Activated CD8-positive, alpha-beta memory T cell treated with anti-CD3 and anti-CD28 coated beads, Interleukin-2, amount 50 U/mL, for 48 hours (primary cell): ENCODE measurements around the gene CCDC57.
"Not testable (repeated sequence)": the region's sequence is repeated elsewhere in the genome, so short reads cannot be mapped to it uniquely, and the experiment has no call there.

Experiments used
- DNase-seq: peaks from one replicate; pipeline ENCODE4 v3.0.0-alpha.2; 2020

The CCDC57 gene

DNA sequence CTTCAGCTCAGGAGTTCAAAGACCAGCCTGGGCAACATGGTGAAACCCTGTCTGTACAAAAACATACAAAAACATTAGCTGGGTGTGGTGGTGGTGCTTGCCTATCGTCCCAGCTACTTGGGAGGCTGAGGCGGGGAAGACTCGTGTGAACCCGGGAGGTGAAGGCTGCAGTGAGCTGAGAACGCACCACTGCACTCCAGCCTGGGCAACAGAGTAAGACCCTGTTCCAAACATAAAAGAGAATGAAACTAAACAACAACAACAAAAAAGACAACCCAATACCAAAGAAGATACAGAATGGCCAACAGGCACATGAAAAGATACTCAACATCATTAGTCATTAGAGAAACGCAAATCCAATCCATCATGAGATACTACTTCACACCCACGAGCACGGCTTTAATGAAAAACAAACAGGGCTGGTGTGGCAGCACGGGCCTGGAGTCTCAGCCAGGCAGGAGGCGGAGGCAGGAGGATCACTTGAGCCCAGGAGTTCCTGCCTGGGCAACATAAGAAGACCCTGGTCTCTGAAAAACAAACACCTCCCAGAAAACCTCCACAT is 8.8 kb upstream of the CCDC57 start:
- no peak for DNase-seq

DNA sequence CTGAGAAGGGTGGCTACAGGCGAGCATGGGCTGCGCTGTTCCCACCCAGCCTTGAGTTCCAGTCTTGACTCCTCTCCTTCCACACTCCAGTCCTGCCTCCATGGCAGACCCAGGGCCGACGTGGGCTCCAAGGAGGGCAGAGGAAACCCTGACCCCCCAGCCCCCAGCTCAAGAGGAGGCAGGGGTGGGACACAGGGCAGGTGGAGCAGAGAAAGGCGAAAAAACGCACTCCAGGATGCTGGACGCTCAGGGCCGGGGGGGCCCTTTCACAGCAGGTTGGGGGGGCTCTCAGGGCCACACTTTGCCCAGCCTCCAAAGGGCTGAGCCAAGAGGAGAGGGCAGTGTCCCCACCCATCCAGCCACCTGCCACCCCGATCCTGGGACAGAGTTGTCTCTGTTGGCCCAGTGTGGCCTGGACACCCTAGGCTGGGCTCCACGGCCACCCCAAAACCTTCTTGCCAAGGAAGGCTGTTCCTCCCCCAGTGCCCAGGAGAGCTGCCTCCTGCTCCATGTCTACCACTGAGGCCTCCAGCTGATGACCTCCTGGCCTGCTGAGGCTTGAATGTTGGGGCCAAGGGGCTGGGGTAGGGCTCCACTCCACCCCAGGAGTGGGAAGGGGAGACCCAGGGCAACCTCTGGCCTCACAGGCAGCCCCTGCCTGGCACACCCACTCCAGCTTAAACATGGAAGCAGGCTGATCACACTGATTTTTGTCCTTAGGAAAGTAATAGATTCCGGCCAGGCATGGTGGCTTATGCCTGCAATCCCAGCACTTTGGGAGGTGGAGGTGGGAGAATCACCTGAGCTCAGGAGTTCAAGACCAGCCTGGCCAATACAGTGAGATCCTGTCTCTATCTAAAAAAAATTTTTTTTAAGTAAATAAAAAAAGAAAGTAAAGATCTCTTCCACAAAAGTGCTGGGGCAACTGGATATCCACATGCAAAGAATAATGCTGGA is 7.4 kb upstream of the CCDC57 start:
- no peak for DNase-seq

DNA sequence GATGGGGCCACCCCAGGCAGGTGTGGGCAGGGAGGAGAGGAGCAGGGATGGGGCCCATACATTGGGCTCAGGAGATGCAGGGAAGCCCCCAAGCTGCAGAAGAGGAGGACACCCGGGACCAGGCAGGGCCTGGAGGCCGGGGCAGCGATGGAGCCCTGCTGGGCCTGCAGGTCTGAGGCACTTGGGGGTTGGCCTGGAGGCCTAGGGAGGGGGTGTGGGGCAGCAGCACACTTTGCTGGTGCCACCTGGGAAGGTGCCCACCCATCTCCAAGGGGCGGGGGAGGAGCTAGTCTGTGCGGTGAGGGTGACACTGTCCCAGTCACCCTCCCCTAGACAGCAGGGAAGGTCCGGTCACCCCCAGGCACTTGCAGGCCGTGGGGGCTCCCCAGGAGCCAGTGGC is 6.4 kb upstream of the CCDC57 start:
- no peak for DNase-seq

DNA sequence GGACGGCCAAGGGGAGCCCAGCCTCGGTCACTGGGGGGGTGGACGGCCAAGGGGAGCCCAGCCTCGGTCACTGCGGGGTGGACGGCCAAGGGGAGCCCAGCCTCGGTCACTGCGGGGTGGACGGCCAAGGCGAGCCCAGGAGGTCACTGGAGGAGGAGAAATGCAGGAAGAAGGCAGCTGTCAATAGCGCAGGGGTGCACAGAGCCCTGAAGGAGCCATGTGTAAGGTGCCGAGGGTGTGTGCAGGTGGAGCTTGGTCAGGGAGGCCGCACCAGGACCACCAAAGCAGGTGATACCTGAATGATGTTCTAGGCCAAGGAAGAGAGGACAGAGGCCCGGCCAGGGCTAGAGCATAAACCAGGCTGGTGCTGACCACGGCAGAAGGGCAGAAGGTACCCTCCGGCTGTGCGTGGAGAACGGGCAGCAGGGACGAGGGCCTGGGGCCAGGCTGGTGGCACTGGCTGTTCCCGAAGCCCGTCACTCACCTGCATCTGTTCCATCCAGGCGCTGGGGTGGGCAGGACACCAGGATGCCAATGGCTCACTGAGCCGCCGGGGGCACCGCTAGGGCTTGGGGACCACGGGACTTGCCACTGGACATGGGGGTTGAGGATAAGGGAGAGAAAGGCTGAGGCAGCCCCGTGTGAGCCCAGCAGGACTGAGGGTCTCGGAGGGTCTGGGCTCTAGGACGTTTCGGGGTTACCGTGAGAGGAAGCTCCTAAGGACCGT is 5.9 kb upstream of the CCDC57 start:
- DNase-seq = no peak

DNA sequence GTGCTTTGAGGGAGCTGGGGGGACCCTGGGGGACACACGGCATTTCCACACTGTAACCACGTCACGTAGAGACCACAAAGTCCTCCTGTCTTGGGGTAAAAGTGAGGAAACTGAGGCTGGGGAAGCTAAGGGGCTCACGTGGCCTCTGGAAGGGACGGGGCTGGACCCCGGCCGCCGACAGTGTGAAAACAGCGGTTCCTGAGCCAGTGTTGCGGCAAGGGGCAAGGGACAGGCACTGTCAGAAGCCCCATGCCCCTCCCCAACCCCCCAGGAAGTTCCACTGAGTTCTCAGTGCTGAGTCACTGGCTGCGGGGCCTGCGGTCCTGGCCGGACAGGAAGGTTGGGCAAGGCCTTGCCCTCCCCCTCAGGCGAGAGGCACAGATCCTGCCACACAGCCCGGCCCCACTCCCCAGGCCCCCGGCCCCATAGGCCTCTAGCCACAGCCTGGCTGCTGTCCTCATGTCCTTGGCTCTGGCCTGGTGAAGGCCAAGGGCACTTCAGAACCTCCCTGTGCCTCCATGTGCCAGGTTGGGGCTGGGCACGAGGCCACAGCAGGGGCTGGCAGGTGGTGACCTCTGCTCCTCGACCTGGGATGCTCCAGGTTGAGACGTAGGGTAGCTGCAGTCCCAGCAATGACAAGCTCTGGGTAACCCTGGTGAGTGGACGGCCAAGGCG is 5.0 kb upstream of the CCDC57 start:
- no peak for DNase-seq

DNA sequence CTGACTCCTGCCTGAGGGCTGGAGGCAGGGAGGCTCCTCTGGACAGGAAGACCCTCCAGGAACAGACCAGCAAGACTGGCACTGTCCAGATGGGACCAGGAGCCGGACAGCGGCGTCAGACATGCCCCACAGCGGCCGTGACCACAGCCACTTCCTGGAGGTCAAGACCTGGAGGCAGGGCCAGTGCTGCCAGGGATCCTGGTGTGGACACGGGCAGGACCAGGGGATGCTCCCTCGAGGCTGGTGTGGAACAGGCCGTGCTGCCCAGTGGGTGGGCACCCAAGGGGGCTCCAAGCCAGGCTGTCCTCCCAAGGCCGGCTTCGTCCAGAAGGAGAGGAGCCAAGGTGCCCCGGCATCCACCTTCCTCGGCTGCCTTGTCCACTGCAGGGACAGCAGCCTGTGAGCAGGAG is 4.5 kb upstream of the CCDC57 start:
- DNase-seq = no peak

DNA sequence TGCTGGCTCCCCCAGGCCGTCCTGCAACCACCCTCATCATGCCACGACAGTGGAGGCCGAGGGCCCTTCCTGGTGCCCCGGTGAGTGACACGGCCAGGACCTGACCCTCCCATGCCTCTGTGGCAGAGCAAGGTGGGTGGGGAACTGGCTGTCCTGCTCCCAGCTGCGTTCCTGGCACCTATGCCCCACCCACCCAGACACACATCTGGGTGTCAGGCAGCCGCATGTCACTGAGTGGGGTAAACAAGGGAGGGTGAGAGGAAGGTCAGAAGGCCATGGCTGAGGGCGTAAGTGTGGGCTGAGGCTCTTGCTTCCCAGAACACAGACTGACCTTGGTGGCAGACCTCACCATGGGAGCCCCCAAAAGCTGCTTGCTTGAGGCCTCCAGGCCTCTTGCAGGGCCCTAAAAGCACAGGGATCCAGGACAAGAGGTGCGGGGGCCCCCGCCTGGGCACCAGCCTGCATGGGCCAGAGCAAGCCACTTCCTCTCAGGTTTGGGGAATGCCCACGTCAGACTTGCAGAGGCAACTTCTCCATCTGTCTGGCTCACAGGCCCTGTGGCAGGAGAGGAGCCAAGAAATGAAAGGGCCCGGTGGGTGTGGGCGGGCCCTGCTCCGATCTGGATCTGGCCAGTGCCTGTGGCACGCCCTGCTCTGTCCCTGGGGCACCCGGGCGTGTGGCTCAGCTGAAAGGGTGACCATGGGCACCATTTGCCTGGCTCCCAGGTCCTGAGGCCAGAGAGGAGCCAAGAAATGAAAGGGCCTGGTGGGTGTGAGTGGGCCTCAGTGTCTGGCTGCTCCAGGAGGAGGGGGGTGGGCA is 3.9 kb upstream of the CCDC57 start:
- DNase-seq = peak; percentile 75

DNA sequence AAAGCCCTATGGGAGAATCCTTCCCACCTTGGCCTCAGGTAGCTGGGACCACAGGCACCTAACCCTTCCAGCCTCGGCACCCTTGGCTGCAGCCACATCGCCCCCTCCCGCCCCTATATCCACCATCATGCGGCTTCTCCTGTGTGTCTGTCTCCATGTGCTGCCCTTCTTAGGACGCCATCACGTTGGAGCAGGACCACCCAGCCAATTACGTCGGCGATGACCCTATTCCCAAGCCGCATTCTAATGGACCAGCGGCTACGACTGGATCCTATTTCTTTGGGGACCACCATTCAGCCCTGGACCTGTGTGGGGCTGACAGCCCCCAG is 3.3 kb upstream of the CCDC57 start:
- no peak for DNase-seq

DNA sequence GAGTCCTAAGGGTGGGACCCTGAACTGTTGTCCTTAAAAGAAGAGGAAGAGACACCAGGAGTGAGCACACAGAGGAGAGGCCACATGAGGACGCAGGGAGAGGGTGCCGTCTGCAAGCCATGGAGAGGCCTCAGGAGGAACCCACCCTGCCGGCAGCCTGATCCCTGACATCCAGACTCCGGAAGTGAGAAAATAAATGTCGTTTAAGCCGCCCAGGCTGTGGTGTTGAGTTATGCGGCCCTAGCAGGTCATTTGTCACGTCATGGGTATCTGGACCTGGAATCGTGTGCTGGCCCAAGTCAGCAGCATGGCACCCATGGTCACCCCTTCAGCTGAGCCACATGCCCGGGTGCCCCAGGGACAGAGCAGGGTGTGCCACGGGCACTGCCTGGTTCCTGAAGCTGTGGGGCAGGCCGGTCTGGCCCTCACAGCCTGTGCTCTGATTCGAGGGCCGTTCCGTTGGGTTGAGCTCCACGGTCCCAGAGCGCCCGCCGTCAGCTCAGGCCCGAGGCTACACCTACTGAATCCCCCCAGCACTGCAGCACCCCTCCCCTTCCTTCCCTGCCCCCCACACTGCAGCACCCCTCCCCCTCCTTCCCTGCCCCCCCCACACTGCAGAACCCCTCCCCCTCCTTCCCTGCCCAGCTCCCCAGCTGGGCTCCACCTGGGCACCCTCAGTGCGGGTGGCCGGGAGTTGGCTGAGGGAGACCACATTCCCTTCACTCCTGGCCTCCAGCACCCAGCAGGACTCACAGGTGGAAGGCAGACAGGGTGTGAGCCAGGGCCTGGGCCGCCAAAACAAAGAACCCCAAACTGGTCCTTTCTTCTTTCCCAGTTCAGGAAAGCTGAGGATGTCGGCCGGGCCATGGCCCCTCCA is 2.7 kb upstream of the CCDC57 start:
- DNase-seq = no peak

DNA sequence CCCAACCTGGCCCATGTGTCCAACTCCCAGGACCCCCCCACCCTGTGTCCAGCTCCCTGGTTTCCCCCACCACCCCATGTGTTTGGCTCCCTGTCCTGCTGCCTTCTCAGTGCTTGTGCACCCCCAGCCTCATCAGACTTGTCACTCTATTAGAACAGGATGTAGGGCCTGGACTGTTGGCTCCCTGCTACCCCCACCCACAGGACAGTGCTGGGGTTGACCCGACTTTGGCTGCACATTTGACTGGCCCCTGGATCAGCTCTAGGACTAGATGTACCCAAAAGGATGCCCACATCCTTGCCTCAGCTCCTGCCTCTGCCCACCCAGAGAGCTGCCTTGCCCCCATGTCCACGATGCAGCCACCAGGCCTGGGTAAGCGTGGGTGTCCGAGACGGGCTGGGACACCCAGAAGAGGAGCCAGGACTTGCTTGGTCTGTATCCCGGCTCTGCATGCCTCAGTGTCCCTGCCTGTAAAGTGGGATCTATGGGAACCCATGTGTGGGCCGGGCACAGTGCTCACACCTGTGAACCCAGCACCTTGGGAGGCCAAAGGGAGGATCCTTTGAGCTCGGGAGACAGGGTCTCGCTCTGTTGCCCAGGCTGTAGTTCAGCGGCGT is 1.5 kb upstream of the CCDC57 start:
- no peak for DNase-seq

DNA sequence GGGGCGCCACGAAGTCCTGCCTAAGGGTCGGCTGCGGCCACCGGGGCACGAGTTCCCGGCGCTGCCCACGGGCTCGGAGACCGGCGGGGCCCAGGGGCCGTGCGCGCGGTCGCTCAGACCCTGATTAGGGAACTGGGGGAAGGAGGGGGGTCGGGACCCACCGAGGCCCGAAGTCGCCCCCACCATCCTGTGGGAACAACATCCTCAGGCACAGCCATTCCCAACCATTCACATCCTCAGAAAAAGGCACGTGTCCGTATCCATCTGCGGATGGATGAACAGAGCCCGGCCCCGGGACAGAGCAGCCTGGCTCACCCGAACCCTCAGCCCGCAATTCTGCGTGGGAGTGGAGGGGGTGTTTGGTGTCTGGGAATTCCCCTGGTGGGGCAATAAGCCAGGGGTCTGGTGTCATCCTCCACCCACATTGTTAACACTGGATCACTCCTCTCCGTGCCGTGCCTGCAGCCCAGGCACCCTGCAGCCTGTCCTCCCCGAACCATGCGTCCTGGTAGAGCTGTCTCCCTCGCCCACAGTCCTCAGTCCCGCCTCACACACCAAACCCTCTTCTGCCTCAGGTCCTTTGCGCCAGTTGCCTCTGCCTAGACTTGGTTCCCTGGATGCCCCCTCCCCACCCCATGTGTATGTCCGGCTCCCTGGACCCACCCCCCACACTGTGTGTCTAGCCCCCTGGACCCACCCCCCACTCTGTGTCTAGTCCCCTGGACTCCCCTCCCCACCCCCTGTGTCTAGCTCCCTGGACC is 789 bp upstream of the CCDC57 start:
- peak; percentile 84 for DNase-seq

DNA sequence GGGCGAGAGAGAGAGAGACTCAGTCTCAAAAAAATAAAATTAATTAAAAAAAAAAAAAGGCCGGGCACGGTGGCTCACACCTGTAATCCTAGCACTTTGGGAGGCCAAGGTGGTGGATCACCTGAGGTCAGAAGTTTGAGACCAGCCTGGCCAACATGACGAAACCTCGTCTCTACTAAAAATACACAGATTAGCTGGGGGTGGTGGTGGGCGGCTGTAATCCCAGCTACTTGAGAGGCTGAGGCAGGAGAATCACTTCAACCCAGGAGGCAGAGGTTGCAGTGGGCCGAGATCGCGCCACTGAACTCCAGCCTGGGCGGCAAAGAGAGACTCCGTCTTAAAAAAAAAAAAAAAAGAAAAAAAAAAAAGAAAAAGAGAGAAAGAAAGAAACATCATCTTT is 2.0 kb downstream of the CCDC57 start:
- not testable (repeated sequence) for DNase-seq

DNA sequence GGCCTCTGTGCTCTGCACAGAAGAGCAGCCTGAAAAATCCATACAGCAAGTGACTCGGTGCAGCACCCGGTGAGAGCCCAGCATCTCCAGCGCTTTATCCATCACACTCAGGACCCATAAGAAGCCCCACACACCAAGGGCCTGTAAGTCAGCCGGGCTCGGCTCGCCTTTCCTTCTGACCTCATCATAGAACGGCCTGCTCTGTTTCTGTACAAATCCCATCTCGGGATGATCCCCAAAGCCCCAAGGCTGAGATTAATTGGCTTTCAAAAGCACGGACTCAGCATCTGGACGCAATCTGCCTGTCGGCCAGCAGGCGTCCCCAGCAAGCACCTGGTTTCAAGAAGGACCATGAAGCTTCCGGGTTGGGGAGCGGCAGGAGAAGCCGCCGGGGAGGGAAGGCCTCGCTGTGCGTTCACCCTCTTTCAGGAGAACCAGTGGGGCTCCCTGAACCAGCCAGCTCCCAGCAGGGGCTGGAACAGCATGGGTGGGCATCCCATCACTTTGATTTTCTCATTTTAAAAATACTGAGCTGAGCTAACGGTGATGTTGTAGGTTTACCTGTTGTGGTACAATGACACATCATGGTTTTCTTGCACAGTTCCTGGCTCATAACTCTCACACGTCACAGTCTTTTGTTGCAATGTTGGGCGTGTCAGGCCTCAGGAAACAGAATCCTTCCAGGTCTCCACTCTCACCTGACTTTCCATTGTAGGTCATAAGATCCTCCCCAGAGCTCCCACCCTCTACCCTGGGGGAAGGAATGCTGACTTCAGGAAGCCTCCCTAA is 6.7 kb downstream of the CCDC57 start:
- DNase-seq = peak; percentile 85

DNA sequence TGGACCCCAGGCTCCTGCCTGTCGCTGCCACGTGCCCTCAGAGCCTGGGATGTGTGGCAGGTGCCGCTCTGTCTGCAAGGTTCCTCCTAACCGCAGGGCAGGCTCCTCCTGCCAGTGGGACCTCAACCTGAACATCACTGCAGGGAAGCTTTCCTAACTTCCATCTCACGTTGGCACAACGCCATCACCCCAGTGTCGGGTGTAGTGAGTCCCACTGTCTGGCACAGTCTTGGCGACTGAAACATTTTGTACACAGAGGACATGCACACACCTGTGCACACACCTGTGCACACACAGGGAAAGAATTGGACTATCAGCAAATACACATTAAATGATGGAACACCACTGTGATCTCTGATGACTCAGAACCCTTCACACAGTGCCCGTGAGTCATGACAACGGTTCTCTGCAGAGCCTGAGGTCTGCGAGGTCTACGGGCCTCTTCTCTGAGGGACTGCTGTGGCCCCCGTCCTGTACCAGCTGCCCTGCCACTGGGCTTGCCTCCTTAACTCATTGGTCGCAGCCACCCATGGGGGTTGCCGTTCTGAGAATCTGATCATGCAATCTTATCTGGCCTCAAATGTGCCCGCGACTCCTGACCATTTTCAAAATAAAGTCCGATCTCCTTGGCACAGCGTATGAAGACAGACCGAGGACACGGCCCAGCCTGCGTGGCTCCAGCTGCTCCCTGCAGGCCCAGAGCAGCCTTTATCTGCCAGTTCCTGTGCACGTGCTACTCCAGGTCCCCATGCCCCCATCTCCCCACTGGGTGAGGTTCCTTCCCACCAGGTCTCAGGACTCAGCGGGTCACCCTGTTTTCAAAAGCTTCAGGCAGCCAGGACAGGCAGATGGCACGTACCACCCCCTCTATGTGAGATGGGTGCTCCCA is 7.6 kb downstream of the CCDC57 start:
- peak; percentile 77 for DNase-seq

DNA sequence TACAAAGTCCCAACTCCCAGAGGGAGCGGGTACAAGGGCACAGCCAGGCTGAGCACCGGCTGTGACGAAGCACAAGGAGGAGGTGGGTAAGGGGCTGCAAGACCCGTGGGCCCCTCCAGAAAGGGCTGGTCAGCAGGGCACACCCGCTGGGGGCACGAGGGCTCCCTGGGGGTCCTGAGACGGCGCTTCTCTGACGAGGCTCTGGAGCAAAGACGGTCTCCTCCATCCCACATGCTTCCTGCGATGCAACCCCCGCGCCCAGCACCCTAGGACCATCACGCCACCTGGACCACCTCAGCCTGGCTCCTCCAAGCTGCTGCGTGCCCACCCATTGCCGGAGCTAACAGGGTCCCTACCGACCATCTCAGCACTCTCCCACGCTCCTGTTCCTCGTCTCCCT is 8.7 kb downstream of the CCDC57 start:
- no peak for DNase-seq

DNA sequence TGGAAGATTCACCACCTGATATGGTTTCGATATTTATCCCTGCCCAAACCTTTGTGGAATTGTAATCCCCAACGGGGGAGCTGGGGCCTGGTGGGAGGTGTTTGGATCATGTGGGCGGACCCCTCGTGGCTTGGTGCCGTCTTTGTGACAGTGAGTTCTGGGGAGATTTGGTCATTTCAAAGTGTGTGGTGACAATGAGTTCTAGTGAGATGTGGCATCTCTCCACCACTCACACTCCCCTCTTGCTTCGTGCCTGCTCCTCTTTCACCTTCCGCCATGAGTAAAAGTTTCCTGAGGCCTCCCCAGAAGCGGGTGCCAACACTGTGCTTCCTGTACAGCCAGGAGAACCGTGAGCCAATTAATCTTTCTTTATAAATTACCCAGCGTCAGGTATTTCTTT is 9.7 kb downstream of the CCDC57 start:
- DNase-seq = peak; percentile 57

DNA sequence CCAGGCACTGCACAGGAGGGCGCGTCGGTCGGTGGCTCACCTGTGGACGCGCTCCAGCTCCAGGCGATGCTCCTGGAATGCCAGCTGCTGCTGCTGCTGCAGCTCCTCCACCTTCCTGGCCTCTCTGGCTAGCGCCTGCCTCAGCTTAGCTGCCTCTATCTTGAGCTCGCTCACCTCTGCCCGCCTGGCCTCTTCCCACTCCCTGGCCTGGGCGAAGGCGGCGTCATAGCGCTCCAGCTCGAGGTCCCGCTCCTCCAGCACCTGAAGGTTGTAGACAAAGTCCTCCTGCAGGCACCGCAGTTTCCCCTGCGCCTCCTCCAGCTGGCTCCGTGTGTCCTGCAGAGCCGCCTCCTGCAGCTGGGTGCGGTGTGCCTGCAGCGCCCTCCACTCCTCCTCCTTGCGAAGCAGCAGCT is 11.1 kb downstream of the CCDC57 start:
- no peak for DNase-seq
